Measurements from ENCODE around the gene RFX3.

The RFX3 gene

DNA sequence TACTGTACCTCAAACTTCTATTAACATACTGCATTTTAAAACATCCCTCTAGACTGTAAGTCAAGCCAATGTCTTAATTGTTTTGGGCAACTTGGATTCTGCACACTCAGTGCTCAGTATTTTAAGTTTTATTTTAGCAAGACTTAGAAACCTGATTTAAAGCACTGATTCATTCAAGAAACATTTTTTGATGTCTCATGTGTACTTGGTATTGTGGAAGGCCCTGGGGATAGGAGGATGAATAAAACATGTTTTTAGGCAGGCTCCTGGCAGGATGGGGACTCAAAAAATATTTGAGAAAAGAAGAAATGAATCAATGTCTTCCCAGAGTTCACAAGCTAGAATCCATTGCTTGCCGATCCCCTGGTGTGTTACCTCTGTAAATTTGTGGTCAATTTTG lies 347.9 kb downstream of the RFX3 start:
- no peaks in the 10 kb centered on the region for H3K9me3 ChIP-seq (ENCODE audit: insufficient read depth, low read depth, low read length)
- no peak overlapping the region for H3K4me3 ChIP-seq (ENCODE audit: low read length)
- peaks cover 10% of the 10 kb centered on the region; the same call in 1 of the 2 replicates for H3K4me1 ChIP-seq (ENCODE audit: insufficient read depth, low read length)
- H3K9ac ChIP-seq (ENCODE audit: low read depth, low read length) = no peak overlapping the region
- H3K27me3 ChIP-seq (ENCODE audit: insufficient read depth, low read length) = peaks cover 33% of the 10 kb centered on the region
- no peaks in the 10 kb centered on the region for H3K36me3 ChIP-seq (ENCODE audit: insufficient read depth, low read length)
- 97% methylated on average over 1 of the region's 1 CpG for WGBS
- H3K27ac ChIP-seq (ENCODE audit: low read depth, low read length) = no peak overlapping the region

DNA sequence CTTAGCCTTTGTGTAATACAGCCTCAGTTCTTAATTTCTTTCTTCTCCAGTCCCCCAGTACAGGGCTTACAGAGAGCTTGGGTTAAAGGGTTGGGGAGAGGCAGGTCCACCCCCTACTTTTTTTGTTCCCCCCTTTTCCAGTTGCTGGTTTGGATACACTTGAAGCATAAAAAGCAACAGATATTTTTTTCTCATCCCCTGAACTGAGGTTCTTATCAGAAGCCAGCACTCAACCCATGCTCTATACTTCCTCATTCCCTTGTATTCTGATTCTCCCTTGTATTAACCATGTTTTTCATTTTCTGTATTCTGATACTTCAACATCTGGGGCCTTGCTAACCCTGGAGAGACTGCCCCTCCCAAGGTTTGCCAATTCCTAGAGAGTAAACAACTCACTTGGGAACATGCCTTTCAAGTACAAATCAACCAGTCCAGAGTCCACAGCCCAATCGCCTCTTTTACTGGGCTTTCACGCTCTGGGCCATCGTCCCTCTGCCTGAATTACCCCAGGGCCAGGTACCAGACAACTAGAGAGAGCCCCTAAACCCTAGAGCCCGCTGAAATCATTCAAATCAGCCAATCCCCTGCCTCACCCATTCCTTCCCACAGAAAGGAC lies 348.5 kb downstream of the RFX3 start:
- no peak overlapping the region for H3K9ac ChIP-seq (ENCODE audit: low read depth, low read length)
- H3K4me1 ChIP-seq (ENCODE audit: insufficient read depth, low read length) = peaks cover 10% of the 10 kb centered on the region; the same call in 1 of the 2 replicates
- no peak overlapping the region for H3K27ac ChIP-seq (ENCODE audit: low read depth, low read length)
- H3K4me3 ChIP-seq (ENCODE audit: low read length) = no peak overlapping the region
- 64% methylated on average over 4 of the region's 4 CpGs for WGBS
- no peaks in the 10 kb centered on the region for H3K9me3 ChIP-seq (ENCODE audit: insufficient read depth, low read depth, low read length)
- H3K27me3 ChIP-seq (ENCODE audit: insufficient read depth, low read length) = peaks cover 27% of the 10 kb centered on the region
- H3K36me3 ChIP-seq (ENCODE audit: insufficient read depth, low read length) = no peaks in the 10 kb centered on the region

DNA sequence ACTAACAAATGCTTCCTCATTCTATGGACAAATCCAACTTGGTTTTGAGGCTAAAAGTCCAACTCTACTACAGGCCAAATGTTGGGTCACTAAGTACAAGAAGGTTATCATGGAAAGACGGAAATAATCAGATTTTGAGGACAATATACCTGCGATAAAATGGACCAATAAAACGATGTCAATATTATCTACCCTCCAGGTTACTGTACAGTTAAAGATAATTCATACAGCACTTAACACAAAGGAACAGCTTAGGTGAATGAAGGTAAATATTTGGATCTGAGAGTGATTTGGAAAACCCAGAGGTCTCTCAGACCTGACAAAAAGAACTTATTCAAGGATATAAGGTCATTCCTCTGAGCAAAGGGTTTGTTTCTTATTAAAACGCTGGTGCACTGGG lies 352.4 kb downstream of the RFX3 start:
- peaks cover 10% of the 10 kb centered on the region; the same call in 1 of the 2 replicates for H3K4me1 ChIP-seq (ENCODE audit: insufficient read depth, low read length)
- H3K27me3 ChIP-seq (ENCODE audit: insufficient read depth, low read length) = no peaks in the 10 kb centered on the region
- H3K9ac ChIP-seq (ENCODE audit: low read depth, low read length) = no peak overlapping the region
- no peaks in the 10 kb centered on the region for H3K36me3 ChIP-seq (ENCODE audit: insufficient read depth, low read length)
- no peak overlapping the region for H3K27ac ChIP-seq (ENCODE audit: low read depth, low read length)
- no peak overlapping the region for H3K4me3 ChIP-seq (ENCODE audit: low read length)
- H3K9me3 ChIP-seq (ENCODE audit: insufficient read depth, low read depth, low read length) = no peaks in the 10 kb centered on the region
- 92% methylated on average over 4 of the region's 4 CpGs for WGBS

DNA sequence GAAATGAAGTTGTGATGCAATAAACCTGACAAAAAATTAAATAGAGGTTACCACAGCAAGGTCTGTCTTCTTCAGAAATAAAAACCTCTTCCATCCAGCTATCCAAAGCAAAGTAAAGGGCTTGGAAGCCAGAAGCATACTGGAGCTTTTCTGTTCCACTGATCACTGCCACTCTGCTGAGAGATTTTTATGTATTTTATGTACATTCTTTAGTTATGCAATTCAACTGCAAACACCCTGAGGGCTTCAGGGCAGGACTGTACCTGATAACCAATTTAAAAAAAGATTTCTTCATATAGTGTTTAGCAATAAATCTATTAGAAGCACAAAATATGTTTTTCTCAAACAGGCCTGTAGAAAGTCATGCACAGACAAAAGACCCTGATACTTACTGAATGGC lies 355.0 kb downstream of the RFX3 start:
- Histone ChIP-seq H3K9me3 (ENCODE audit: insufficient read depth, low read depth, low read length) (no peaks in the 10 kb centered on the region), H3K9ac (ENCODE audit: low read depth, low read length) (no peak overlapping the region), H3K4me3 (ENCODE audit: low read length) (no peak overlapping the region), H3K27me3 (ENCODE audit: insufficient read depth, low read length) (no peaks in the 10 kb centered on the region), H3K36me3 (ENCODE audit: insufficient read depth, low read length) (no peaks in the 10 kb centered on the region), H3K27ac (ENCODE audit: low read depth, low read length) (no peak overlapping the region), H3K4me1 (ENCODE audit: insufficient read depth, low read length) (peaks cover 4% of the 10 kb centered on the region; the same call in 1 of the 2 replicates)

Measured in HUES64 (cell line).